ENCODE data around the gene TSTD1. TPM values are rescaled to one million over a fixed set of nuclear protein-coding genes. Genes with fewer than 3 reads are reported as not detected.

Gene TSTD1
- total and polyA plus RNA-seq, 10 of the 15 experiments (the other 5 are each of a cell fraction or from before 2014, with no cell fraction given): 33.3 to 145 (median 89.4) TPM

GRCh38 chr1:161001525-161001924 lies 37.2 kb downstream of the TSTD1 start (continued):
- no peak for TF ChIP-seq ZNF687 (IDR thresholded peaks at IDR 0.05)
- no peak for TF ChIP-seq ZNF592 (IDR thresholded peaks at IDR 0.05)
- no peak for TF ChIP-seq CTCF (IDR thresholded peaks at IDR 0.05 in 2 of 3, conservative IDR thresholded peaks at IDR 0.05 in 1 of 3; ENCODE audit: control insufficient read depth in 2 of 3, extremely low read depth in 1 of 3, insufficient read depth in 1 of 3, low read depth in 3 of 3, low read length in 3 of 3)
- no peak for TF ChIP-seq REST (IDR thresholded peaks at IDR 0.05; ENCODE audit: low read depth, low read length)
- TF ChIP-seq TBL1XR1 (IDR thresholded peaks at IDR 0.05; ENCODE audit: low read depth, low read length): no peak
- TF ChIP-seq HDAC6 (IDR thresholded peaks at IDR 0.05; ENCODE audit: unreplicated experiment): no peak
- TF ChIP-seq SPI1 (IDR thresholded peaks at IDR 0.05; ENCODE audit: borderline replicate concordance, insufficient read depth, low read depth, low read length): no peak
- TF ChIP-seq SKIL (IDR thresholded peaks at IDR 0.05; ENCODE audit: low read depth, poor library complexity, severe bottlenecking): no peak
- no peak for TF ChIP-seq USF1 (IDR thresholded peaks at IDR 0.05; ENCODE audit: borderline replicate concordance, extremely low read length, insufficient read depth, low read depth, low read length)
- TF ChIP-seq PAX8 (IDR thresholded peaks at IDR 0.05): no peak
- no peak for TF ChIP-seq HDAC2 (IDR thresholded peaks at IDR 0.05)
- TF ChIP-seq NRF1 (conservative IDR thresholded peaks at IDR 0.05; ENCODE audit: low read depth, low read length): no peak
